Measurements from ENCODE around the gene GNAL.

Gene GNAL

DNA sequence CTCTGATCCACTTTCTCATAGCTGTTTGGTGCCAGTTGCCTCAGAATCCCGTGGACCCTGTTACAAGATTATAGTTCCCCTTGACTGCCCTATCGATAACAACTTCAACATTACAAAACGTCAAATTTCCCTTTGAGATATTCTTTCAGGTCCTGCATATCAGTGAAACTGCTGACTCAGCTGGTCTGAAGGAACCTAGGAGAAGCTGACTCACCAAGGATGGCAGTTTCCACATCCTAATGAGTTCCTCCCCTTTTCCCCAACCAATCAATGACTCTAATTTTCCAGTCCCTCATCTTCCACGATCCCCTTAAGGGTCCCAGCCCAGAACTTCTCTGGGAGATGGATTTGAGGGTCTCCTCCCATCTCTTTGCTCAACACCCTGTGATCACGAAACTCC is 27.6 kb upstream of the GNAL start:
- Histone ChIP-seq H3K36me3 (ENCODE audit: control insufficient read depth in 2 of 2, insufficient read depth in 1 of 2, low read length in 2 of 2) (no peaks in the 10 kb centered on the region), H3K4me1 (ENCODE audit: control insufficient read depth, insufficient read depth, low read length) (no peaks in the 10 kb centered on the region)
- POLR2A ChIA-PET: no interaction called here

DNA sequence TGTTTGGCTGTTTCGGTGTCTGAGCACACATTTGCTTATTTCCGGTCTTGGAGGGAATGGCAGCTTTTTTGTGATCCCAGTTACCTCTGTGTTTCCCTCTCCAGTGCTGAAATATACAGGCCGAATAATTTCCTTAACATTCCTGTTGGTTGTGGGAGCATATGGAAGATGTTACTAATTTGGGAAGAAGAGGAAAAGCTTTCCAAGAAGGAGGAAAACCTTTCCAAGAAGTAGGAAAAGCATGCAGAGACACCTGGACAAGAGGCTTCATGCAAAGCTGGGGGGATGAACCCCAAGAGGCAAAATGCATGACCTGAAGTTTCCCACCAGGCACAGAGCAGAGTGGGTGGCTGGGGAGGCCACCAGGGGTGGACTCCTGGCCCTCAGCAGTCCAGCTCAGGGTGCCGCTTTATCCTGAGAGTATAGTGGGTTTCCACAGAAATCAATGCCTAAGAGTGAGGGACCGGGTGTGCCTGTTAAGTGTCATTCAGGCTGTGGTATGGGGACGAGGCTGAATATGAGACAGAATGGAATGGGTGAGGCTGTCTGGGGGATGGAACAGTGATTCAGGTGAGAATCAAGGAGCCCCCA is 25.5 kb upstream of the GNAL start:
- Histone ChIP-seq H3K4me1 (ENCODE audit: control insufficient read depth, insufficient read depth, low read length) (no peaks in the 10 kb centered on the region), H3K36me3 (ENCODE audit: control insufficient read depth in 2 of 2, insufficient read depth in 1 of 2, low read length in 2 of 2) (no peaks in the 10 kb centered on the region), H3K4me3 (ENCODE audit: low read depth, low read length) (no peak overlapping the region), H3K9me3 (ENCODE audit: control insufficient read depth, insufficient read depth, low read depth, low read length) (no peaks in the 10 kb centered on the region), H3K27ac (ENCODE audit: extremely low read depth, low read depth, low read length) (no peak overlapping the region)
- ChIA-PET POLR2A (no interaction called here), CTCF (interaction anchor here (0.6 to 1.5 kb wide), 5 partner anchors 9 to 217 kb away, joined by 3 to 7 read pairs (median 4); no protein-coding TSS in a partner anchor)
- no peak for TF ChIP-seq OSR2 (tag by site-specific recombination; IDR thresholded peaks at IDR 0.05)
- no peak for TF ChIP-seq ZNF391 (tag by site-specific recombination; IDR thresholded peaks at IDR 0.05; ENCODE audit: borderline replicate concordance, low read depth)
- TF ChIP-seq, protein P1, sequence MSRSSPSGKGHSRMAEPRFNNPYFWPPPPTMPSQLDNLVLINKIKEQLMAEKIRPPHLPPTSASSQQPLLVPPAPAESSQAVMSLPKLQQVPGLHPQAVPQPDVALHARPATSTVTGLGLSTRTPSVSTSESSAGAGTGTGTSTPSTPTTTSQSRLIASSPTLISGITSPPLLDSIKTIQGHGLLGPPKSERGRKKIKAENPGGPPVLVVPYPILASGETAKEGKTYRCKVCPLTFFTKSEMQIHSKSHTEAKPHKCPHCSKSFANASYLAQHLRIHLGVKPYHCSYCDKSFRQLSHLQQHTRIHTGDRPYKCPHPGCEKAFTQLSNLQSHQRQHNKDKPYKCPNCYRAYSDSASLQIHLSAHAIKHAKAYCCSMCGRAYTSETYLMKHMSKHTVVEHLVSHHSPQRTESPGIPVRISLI (tag by site-specific recombination; IDR thresholded peaks at IDR 0.05): no peak
- TF ChIP-seq ZNF214 (tag by site-specific recombination; IDR thresholded peaks at IDR 0.05; ENCODE audit: borderline replicate concordance): no peak
- no peak for TF ChIP-seq ZSCAN23 (tag by site-specific recombination; IDR thresholded peaks at IDR 0.05)
- TF ChIP-seq ZSCAN30 (tag by site-specific recombination; IDR thresholded peaks at IDR 0.05): no peak
- TF ChIP-seq ZNF558 (tag by site-specific recombination; IDR thresholded peaks at IDR 0.05): no peak
- no peak for TF ChIP-seq ZNF660 (tag by site-specific recombination; IDR thresholded peaks at IDR 0.05)
- TF ChIP-seq ZNF184 (tag by site-specific recombination; IDR thresholded peaks at IDR 0.05): no peak
- TF ChIP-seq ZNF473 (tag by site-specific recombination; IDR thresholded peaks at IDR 0.05): no peak
- TF ChIP-seq, protein P2, sequence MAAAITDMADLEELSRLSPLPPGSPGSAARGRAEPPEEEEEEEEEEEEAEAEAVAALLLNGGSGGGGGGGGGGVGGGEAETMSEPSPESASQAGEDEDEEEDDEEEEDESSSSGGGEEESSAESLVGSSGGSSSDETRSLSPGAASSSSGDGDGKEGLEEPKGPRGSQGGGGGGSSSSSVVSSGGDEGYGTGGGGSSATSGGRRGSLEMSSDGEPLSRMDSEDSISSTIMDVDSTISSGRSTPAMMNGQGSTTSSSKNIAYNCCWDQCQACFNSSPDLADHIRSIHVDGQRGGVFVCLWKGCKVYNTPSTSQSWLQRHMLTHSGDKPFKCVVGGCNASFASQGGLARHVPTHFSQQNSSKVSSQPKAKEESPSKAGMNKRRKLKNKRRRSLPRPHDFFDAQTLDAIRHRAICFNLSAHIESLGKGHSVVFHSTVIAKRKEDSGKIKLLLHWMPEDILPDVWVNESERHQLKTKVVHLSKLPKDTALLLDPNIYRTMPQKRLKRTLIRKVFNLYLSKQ (tag by site-specific recombination; IDR thresholded peaks at IDR 0.05; ENCODE audit: borderline replicate concordance): no peak
- TF ChIP-seq, protein P3, sequence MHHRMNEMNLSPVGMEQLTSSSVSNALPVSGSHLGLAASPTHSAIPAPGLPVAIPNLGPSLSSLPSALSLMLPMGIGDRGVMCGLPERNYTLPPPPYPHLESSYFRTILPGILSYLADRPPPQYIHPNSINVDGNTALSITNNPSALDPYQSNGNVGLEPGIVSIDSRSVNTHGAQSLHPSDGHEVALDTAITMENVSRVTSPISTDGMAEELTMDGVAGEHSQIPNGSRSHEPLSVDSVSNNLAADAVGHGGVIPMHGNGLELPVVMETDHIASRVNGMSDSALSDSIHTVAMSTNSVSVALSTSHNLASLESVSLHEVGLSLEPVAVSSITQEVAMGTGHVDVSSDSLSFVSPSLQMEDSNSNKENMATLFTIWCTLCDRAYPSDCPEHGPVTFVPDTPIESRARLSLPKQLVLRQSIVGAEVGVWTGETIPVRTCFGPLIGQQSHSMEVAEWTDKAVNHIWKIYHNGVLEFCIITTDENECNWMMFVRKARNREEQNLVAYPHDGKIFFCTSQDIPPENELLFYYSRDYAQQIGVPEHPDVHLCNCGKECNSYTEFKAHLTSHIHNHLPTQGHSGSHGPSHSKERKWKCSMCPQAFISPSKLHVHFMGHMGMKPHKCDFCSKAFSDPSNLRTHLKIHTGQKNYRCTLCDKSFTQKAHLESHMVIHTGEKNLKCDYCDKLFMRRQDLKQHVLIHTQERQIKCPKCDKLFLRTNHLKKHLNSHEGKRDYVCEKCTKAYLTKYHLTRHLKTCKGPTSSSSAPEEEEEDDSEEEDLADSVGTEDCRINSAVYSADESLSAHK (tag by site-specific recombination; IDR thresholded peaks at IDR 0.05): no peak
- TF ChIP-seq ZNF311 (tag by site-specific recombination; IDR thresholded peaks at IDR 0.05; ENCODE audit: borderline replicate concordance): no peak
- TF ChIP-seq, protein P4, sequence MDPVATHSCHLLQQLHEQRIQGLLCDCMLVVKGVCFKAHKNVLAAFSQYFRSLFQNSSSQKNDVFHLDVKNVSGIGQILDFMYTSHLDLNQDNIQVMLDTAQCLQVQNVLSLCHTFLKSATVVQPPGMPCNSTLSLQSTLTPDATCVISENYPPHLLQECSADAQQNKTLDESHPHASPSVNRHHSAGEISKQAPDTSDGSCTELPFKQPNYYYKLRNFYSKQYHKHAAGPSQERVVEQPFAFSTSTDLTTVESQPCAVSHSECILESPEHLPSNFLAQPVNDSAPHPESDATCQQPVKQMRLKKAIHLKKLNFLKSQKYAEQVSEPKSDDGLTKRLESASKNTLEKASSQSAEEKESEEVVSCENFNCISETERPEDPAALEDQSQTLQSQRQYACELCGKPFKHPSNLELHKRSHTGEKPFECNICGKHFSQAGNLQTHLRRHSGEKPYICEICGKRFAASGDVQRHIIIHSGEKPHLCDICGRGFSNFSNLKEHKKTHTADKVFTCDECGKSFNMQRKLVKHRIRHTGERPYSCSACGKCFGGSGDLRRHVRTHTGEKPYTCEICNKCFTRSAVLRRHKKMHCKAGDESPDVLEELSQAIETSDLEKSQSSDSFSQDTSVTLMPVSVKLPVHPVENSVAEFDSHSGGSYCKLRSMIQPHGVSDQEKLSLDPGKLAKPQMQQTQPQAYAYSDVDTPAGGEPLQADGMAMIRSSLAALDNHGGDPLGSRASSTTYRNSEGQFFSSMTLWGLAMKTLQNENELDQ (tag by site-specific recombination; IDR thresholded peaks at IDR 0.05; ENCODE audit: low read depth): no peak

More for the DNA sequence above, 27.6 kb upstream of the GNAL start:
- TF ChIP-seq GLI2 (tag by site-specific recombination; IDR thresholded peaks at IDR 0.05; ENCODE audit: borderline replicate concordance, low read depth) (no peak), GLIS2 (tag by site-specific recombination; IDR thresholded peaks at IDR 0.05) (no peak), ZNF239 (tag by site-specific recombination; IDR thresholded peaks at IDR 0.05) (no peak), ZNF621 (tag by site-specific recombination; IDR thresholded peaks at IDR 0.05) (no peak), ZNF16 (tag by site-specific recombination; IDR thresholded peaks at IDR 0.05; ENCODE audit: low read depth) (no peak), ZNF701 (tag by site-specific recombination; IDR thresholded peaks at IDR 0.05) (no peak), ZBTB20 (tag by site-specific recombination; IDR thresholded peaks at IDR 0.05) (no peak), ZNF558 (tag by site-specific recombination; IDR thresholded peaks at IDR 0.05) (no peak), ZNF629 (tag by site-specific recombination; IDR thresholded peaks at IDR 0.05) (no peak), ZNF274 (IDR thresholded peaks at IDR 0.05; ENCODE audit: low read length) (no peak), ZNF274 (tag by site-specific recombination; IDR thresholded peaks at IDR 0.05; ENCODE audit: borderline replicate concordance) (no peak), KLF8 (tag by site-specific recombination; IDR thresholded peaks at IDR 0.05) (no peak), ZNF138 (tag by site-specific recombination; IDR thresholded peaks at IDR 0.05; ENCODE audit: borderline replicate concordance) (no peak), ZNF214 (tag by site-specific recombination; IDR thresholded peaks at IDR 0.05; ENCODE audit: borderline replicate concordance) (no peak), ZNF311 (tag by site-specific recombination; IDR thresholded peaks at IDR 0.05; ENCODE audit: borderline replicate concordance) (no peak)
- TF ChIP-seq, protein P5, sequence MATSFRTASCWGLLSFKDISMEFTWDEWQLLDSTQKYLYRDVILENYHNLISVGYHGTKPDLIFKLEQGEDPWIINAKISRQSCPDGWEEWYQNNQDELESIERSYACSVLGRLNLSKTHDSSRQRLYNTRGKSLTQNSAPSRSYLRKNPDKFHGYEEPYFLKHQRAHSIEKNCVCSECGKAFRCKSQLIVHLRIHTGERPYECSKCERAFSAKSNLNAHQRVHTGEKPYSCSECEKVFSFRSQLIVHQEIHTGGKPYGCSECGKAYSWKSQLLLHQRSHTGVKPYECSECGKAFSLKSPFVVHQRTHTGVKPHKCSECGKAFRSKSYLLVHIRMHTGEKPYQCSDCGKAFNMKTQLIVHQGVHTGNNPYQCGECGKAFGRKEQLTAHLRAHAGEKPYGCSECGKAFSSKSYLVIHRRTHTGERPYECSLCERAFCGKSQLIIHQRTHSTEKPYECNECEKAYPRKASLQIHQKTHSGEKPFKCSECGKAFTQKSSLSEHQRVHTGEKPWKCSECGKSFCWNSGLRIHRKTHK (tag by site-specific recombination; IDR thresholded peaks at IDR 0.05): no peak
- TF ChIP-seq, protein P4 (tag by site-specific recombination; IDR thresholded peaks at IDR 0.05; ENCODE audit: low read depth): no peak
- Histone ChIP-seq H3K27ac (ENCODE audit: extremely low read depth, low read depth, low read length) (no peak overlapping the region), H3K4me3 (ENCODE audit: low read depth, low read length) (no peak overlapping the region), H3K9me3 (ENCODE audit: control insufficient read depth, insufficient read depth, low read depth, low read length) (no peaks in the 10 kb centered on the region)
- CTCF ChIA-PET: interaction anchor here (0.6 to 2.2 kb wide), 4 partner anchors 12 to 334 kb away, joined by 3 to 7 read pairs (median 5); no protein-coding TSS in a partner anchor

Data from HEK293 (cell line).